ENCODE results near the gene MOSPD3. TPM values are rescaled to one million over a fixed set of nuclear protein-coding genes. Genes with fewer than 3 reads are reported as not detected.
A peak's percentile ranks its signal among the peaks of the same experiment; 100 is the strongest.
"Not testable (repeated sequence)": the region's sequence is repeated elsewhere in the genome, so short reads cannot be mapped to it uniquely, and the experiment has no call there.

MOSPD3 gene, protein sequence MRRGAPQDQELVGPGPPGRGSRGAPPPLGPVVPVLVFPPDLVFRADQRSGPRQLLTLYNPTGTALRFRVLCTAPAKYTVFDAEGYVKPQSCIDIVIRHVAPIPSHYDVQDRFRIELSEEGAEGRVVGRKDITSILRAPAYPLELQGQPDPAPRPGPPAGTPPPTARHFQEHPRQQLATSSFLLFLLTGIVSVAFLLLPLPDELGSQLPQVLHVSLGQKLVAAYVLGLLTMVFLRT
- total RNA-seq, result 10.2 and 12.9 TPM in 2 replicates

DNA sequence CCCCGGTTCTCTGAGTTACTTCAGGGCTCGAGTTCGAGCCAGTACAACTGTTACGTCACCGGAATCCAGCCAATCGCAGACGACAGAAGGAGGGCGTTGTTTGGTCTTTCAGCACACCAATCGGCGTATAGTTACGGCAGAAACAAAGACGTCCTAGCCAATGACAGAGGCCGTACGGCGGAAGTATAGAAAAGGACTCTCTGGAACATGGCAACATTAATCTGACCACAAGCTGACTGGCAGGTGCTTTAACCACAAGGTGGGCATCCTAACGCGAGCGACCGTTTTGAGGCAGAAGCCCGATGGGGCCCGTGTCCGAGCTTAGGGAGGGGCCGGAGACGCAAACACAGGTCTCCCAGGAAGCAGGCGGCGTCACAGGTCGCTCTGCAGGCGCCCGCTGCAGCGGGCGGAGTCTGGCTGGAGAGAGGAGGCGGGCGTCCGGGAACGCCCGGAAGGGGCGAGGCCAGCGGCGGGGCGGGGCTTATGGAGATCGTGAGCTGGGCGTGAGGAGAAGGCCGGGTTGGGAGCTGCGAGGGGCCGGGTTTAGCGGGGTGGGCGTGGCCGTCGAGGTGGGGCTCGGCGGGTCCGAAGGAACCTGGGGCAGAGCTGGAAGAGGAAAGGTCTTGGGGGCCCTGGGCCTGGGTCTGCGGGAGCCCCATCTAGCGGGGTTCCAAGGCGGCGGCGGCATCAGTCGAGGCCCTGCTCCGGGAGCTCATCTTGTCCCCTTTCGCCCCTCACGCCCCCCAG lies at the start of gene MOSPD3:
MOSPD3 (plus strand) TSS at position 558 of the 747 bp plus-strand sequence. CDS start 252 bp downstream, outside the sequence.
- DNase-seq (ENCODE audit: low read depth), result peak; percentile 99

DNA sequence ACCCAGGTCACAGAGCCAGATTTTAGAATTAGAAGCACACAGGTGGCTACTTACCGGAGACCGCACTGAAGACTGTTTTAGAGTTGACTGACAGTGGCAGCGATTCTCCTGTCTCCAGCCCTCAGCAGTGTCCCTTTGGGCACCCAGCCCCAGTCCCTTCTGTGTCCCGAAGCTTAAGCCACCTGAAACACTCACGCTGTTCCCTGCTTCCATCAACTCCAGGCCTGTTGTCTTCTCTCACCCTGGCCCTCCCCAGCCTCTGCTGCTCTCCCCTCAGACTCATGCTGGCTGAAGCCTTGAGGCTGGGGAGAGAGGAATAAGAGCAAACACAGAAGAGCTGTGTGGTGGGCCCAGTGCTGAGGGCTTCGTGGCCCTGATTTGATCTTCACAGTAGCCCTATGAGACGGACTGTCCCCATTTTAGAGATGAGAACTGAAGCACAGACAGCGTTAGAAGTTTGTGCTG lies 49.2 kb upstream of the MOSPD3 start:
- no peak for DNase-seq (ENCODE audit: low read depth)

DNA sequence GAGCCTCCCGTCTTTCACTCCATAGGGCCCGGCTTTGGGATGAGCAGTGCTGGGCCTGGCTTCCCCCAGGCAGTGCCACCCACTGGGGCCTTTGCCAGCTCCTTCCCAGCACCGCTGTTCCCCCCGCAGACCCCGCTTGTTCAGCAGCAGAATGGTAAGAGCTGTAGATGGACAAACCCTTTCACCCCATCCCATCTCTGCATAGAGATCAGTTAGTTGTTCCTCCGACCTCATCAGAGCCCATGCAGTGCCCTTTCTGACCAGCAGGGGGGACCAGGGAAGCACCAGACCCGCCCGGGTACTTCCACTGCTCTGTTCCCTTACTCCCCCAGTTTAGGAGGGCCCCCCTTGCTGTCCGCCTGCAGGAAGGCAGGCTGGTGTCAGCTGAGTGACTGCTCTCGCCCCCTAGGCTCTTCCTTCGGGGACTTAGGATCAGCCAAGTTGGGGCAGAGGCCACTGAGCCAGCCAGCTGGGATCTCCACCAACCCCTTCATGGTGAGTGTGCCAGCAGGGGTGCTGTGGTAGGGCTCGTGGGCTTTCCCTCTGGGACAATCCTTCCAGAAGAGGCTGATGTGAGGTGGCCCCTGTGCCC lies 48.4 kb upstream of the MOSPD3 start:
- no peak for DNase-seq (ENCODE audit: low read depth)

DNA sequence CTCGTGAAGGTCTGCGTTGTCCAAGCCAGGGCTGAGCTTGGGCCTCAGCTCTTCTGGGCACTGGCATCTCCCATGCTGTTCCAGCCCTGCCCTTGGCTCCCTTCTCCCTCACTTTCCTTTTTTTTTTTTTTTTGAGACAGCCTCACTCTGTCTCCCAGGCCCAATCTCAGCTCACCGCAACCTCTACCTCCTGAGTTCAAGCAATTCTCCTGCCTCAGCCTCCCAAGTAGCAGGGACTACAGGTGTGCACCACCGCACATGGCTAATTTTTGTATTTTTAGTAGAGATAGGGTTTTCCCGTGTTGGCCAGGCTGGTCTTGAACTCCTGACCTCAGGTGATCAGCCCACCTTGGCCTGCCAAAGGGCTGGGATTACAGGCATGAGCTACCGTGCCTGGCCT lies 47.9 kb upstream of the MOSPD3 start:
- DNase-seq (ENCODE audit: low read depth), result not testable (repeated sequence)

DNA sequence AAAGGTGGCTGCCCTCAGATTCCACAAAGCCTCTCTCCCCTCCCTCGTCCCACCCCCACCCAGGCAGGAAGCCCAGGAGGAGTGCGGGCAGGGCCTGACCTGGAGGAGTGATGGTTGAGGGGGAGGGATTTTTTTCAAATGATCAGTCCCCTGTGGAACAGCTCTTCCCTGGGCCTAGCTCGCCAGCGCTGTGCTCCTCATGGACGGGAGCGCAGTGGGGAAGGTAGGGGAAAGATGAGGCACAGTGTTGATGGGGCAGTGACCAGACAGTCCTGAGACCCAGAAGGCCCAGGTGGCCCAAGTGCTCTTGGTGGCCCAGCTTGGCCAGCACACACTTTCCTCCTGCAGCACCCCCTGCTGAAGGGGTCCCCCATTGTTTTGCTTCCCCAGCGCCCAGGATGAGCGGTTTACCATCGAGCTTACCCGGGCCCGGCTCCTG lies 47.2 kb upstream of the MOSPD3 start:
- no peak for DNase-seq (ENCODE audit: low read depth)

DNA sequence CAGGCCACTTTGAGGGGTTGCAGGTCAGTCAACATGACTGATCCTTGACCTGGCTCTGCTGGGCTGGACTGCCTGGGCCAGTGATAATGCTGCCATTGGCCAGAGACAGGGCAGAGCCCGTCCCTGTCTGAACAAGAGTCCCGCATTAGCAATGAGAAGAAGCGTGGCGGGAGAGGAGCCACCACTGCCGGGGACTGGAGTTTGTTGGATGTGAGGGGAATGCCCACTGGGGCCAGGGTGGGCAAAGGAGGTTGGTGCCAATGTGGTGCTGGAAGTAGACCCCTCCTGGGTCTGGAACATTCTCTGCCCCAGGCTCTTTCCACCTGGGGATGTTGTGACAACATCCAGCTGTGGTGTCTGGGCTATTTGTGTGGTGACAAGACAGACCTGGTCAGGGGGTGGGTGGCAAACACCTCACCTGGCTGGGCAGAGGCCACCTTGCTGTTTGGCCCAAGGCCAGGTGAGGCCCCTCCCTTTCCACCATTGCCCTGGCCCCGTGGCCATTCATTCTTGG lies 46.3 kb upstream of the MOSPD3 start:
- DNase-seq (ENCODE audit: low read depth), result no peak

DNA sequence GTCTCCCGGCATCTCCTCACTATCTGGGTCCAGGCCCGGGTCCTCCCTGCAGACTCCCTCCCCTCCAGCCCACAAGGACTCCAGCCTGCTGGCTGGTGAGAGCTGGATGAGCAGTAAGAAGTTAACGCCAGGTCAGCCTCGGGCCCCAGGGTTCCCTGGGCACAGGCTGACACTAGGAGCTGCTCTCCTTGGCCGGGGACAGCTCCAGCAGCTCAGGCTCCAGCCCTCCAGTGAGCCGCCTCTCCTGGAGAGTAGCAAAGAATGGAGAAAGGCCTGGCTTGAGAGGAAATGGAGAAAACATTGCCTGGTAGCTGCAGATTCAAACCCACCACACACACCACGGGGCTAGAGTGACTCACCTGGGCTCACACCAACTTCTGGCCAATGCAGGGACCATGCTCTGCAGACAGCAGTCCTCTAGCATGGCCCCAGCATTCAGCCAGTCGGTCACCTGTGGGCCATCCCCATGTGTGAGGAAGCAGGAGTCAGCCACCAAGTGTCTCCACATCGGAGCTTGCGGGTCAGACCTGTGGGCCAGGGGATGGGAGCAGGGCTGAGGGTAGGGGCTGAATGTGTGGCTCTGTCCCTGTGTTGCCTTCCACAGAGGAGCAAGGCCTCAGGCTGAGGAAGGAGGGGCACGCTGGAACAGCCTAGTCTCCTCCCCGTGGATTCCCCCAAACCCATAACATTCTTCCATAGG lies 45.2 kb upstream of the MOSPD3 start:
- DNase-seq (ENCODE audit: low read depth), result no peak

DNA sequence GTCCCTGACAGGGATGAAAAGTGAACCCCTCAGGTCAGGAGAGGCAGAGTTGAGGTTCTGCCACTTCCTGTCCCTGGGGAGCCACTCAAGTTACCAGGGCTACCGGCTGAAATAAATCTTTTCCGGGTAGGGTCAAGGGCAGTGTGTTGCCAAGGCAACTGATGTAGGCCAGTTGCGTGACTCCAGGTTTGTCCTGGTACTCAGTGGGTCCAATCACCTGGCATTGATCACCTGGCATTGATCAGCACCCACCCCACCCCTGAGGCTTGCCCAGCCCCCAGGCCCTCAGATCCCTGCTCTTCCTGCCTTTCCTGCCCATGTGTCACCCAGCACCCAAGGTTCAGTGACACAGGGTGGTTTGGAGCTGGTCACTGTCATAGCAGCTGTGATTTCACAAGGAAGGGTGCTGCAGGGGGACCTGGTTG lies 44.6 kb upstream of the MOSPD3 start:
- no peak for DNase-seq (ENCODE audit: low read depth)

DNA sequence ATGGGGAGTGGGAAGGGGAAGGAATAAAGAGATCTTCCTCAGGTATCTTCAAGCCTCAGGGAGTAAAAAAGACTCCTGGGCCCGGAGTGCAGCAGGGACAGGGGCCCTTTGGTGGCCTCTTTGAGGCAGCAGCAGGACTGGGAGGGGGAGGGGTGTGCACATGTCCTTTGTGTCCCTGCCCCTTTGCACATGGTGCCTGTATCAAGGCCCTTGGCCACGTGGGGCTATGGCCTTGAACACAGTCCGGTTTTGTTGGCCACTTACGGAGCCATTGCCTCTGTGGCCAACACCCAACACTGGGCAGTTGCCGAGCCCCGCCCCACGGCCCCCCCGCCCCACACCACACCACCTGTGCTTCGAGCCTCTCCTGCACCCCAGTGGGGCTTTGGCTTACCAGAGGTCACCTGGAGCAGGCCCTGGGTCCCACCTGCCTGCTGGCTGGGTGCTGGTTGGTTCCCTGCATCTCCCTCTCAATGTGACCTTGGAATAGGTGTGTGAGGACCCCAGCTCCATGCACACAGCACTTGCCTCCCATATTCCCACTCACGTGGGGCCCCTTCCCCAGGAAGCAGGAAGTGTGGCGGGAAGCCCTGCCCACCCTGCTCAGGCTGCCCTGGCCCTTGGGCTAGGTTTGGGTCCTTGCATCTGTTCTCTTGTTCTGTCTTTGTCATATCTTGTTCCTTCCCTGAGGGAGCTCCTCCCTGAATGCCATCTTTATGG lies 44.0 kb upstream of the MOSPD3 start:
- no peak for DNase-seq (ENCODE audit: low read depth)

DNA sequence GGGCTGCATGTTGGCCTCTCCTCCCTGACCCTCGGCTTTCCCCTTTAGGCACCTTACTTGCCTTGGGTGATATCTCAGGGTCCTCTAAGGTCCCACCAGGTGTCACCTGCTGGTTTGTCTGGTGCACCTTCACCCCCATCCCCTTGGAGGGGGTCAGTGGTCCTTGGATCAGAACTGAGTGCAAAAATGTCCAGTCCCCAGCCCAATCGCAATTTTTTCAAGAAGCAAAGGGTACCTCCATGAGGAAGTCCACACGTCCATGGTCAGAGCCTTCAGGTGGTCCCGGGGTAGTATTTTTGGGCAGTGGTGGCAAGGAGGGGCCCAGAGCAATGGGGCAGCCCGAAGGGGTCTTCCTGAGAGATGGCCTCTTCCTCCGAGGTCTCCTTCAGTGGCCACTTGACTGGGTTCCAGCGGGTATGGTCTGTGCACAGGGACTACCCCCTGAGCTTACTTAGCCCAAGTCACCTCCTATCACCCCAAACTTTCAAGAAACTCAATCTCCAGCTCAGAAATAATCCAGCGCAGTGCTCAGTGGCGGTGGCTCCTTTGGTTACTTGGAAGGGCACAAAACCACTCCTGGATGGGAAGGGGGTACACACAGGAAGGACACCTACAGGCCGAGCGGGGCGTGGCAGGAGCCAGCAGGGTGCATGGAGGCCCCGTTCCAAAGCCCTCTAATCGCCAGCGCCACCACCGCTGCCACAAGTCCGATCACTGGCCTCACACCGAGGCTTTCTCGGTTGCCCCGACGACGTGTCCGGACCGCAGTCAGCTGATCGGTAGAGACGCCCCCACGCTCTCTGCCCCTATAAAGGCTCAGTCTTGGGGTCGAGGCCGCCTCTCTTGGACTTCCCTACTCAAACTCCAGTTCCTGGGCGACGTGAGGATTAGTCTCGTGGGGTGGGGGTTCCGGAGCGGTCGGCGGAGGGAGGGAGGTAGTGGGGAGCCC lies 43.2 kb upstream of the MOSPD3 start:
- no peak for DNase-seq (ENCODE audit: low read depth)

DNA sequence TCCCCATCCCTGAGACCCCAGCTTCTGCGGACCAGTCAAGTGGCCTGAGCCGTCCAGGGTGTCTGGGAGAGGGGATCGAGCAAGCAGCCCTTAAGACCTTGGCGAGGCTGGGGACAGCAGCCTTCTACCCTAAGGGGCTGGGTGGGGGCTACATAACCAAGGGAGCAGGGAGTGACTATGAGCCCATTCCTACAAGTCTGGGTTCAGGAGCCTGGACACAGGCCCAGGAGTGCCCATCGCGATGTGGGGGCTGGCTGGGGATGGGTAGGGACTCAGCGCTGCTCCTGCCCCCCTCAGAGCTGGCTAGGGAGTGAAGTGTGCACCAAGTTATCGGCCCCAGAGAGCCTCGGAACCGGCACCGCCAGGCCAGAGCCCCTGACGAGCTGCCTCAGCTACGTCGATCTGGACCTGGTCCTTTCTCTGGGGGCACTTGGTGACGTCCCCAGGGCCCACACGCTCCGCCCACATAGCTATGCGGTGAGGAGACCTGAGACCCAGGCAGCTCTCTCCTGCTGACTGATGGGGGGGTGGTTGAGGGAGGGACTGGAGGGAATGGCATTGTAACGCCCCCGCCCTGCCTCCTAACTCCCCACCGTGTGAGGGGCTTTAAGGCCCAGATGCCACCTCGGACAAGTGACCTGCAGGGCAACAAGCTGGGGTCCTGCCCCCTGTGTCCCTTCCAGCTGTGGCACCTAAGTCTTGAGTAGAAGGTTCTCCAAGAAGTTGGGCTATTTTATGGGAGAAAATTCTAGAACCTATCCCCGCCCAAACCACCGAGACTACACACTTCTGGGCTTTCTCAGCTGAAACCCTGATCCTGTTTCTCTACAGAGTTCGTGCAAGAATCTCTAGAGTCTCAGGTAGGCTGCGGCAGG lies 41.1 kb upstream of the MOSPD3 start:
- no peak for DNase-seq (ENCODE audit: low read depth)

DNA sequence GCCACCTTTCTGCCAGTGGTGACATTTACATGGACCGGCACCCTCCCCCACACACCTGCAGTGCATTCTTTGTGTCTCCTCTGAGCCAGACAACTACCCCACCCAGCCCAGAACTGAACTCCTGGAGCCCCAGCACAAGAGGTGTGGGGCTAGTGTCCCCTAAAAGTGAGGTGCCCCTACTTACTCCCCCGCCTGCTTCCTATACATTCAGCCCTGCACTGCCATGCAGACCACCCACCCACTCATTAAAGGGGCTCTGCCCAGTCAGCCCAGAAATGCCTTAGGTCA lies 40.6 kb upstream of the MOSPD3 start:
- DNase-seq (ENCODE audit: low read depth), result no peak

DNA sequence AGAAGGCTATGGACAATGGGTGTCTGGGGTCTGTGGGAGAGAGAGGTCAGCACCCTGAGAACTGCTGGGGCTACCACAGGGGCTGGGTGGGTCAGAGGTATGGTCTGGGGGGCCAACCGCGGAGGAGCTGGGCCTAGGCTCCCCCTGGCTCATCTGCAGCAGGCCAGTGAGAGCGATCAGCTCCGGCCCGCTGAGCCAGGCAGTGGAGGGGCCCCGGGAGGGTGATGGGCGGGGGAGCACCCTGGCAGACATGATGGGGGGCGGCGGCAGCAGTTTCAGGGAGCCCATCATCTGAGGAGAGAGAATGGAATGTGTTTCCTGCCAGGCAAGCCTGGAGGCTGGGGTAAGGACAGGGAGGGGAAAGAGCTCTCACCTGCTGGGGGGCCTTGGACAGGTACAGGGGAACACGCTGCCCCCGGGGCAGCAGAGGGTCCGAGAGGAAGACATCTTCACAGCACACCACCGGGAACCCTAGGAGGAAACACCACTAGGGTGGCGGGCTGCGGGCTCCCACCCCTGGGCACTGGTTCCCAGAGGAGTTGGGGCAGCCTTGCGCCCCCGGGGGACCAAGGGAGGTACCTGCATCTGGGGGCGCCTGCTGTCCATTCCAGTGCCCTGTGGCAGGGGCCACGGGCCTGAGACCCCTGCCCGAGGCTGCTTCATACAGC lies 39.9 kb upstream of the MOSPD3 start:
- DNase-seq (ENCODE audit: low read depth), result no peak

DNA sequence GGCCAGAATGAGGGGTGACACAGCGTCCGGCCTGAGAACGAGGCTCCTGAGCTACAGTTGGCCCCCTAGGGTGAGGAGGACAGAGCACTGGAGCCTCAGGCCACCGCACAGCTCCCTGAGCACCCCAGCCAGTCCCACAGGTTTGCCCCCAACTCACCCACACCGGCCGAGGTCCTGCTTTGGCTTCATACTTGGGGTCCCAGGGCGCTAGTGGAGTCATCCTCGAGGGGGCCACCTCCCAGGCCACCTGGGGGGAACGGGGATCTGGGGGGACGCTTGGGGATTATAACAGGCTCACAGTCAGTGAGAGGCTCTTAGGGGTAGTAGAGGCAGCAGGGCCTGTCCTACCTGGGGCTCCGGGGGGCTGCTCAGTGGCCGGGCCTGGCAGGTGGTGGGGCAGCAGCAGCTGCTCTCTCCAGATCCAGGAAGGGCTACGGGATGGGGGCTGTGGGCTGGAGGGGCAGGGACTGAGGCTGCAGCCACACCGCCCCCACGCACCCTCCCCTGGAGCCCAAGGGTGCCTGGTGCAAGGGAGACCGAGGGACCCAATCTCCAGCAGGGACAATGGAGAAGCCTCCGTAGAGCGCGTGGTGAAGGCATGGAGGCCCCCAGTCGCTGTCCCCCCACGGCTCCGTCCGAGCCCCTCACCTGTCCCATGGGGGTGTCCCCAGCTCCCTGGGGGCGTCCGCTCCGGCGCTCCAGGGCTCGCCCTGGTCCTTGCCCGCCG lies 39.2 kb upstream of the MOSPD3 start:
- no peak for DNase-seq (ENCODE audit: low read depth)

DNA sequence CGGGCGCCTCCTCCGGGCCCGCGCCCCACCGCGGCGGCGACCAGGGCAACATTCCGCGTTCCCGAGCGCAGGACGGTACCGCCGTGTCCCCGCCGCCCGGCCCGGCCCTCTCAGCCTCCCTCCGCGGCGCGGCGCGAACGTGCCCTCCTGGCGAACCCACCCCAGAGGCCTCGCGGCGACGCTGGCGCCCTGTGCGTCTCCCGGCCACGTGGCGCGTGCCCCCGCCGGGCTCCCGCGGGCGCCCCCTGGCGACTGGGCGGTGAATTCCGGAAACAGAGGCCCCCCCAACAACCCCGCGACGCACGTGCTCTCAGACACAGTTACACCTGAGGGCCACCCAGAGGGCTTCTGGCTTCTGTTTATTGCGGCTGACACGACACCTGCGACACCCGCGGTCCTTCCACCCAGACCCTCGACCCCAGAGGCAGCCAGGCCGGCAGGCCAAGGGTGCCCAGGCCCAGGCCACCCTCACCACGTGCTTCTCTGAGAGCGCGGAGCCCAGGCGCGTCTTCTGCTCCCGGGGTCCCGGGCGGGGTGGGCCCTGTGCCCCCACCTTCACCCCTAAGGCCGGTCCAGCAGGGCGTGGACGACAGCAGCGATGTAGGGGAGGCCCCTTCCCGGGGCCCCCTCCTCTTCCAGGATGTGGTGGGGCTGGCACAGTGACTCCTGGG lies 38.5 kb upstream of the MOSPD3 start, which contains the start of gene SAP25:
SAP25 (minus strand) TSS at position 210 of the 671 bp plus-strand sequence; CDS start at position 52, 158 bp downstream.
- no peak for DNase-seq (ENCODE audit: low read depth)

DNA sequence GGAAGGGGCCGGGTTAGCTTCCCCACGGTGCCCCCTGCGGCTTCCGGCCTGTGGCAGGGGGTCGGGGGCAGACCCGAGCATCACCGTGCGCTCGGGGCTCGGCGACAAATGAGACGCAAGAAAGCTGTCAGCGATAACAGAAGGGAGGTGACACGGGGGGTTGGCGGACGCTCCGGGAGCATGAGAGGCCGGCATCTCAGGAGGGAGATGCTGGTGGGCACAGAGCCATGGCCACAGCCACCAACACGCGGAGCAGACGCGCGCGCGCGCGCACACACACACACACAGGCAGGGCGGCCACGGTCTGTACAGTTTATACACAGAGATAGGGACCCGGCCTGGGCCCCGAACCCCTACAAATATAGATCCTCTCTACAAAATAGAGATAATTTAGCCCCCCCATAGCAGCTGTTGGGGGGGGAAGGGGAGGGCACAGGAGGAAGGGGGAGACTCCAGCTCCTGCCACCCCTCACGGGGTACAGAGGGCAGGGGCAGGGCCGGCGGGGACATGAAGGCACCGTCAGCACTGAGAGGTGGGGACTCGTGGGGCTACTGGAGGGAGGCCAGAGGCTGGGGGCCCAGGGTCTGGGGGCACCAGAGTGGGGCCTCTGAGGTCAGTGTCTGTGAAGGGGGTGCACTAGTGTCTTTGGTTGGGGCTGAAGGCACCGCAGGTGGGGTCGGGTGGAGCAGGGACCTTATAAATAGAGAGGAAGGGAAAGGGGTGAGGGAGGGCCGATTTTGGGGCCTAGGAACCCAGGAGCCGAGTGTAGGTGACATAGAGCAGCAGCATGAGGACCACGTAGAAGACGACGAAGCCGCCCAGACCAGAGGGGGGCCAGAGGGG lies 37.8 kb upstream of the MOSPD3 start:
- DNase-seq (ENCODE audit: low read depth), result no peak
